Measurements from ENCODE around the gene GNG7.
"Not testable (repeated sequence)": the region's sequence is repeated elsewhere in the genome, so short reads cannot be mapped to it uniquely, and the experiment has no call there.

The GNG7 gene

GRCh38 chr19:2560369-2560768, 142.1 kb downstream of the GNG7 start:
- no peaks in the 10 kb centered on the region for H4K20me1 ChIP-seq (ENCODE audit: insufficient read depth, low read length)
- H3K27ac ChIP-seq (ENCODE audit: low read length): no peak overlapping the region
- no peaks in the 10 kb centered on the region for H3K36me3 ChIP-seq (replicated peaks; ENCODE audit: insufficient read depth, low read length)
- no peak for TF ChIP-seq EZH2phosphoT487 (IDR thresholded peaks at IDR 0.05; ENCODE audit: low read length)
- no peak for TF ChIP-seq EZH2 (optimal IDR thresholded peaks at IDR 0.05; ENCODE audit: low read depth, low read length)
- TF ChIP-seq CTCF (IDR thresholded peaks at IDR 0.05; ENCODE audit: low read length): no peak
- peaks cover 17% of the 10 kb centered on the region for H3F3A ChIP-seq (ENCODE audit: insufficient read depth, low read length)
- no peaks in the 10 kb centered on the region for H3K9me2 ChIP-seq (replicated peaks; ENCODE audit: insufficient read depth, low read length)
- no peaks in the 10 kb centered on the region for H3K9me3 ChIP-seq (replicated peaks; ENCODE audit: insufficient read depth, low read length)
- no peak overlapping the region for H2AFZ ChIP-seq (ENCODE audit: low read length)
- no peak overlapping the region for H3K4me3 ChIP-seq (ENCODE audit: low read length)
- H3K27me3 ChIP-seq (replicated peaks; ENCODE audit: insufficient read depth, low read length): no peaks in the 10 kb centered on the region
- H3K9ac ChIP-seq (ENCODE audit: low read length): no peak overlapping the region
- H3K79me2 ChIP-seq (ENCODE audit: low read length): peaks cover 5% of the 10 kb centered on the region; the same call in 1 of the 2 replicates
- peaks cover 10% of the 10 kb centered on the region for H3K4me1 ChIP-seq (ENCODE audit: low read length)
- no peak overlapping the region for H3K4me2 ChIP-seq (ENCODE audit: low read depth, low read length)
- no peak for DNase-seq

GRCh38 chr19:2558543-2558942, 144.0 kb downstream of the GNG7 start:
- H2AFZ ChIP-seq (ENCODE audit: low read length): no peak overlapping the region
- H4K20me1 ChIP-seq (ENCODE audit: insufficient read depth, low read length): no peaks in the 10 kb centered on the region
- no peaks in the 10 kb centered on the region for H3K27me3 ChIP-seq (replicated peaks; ENCODE audit: insufficient read depth, low read length)
- no peak for DNase-seq
- peaks cover 10% of the 10 kb centered on the region for H3K4me1 ChIP-seq (ENCODE audit: low read length)
- H3K79me2 ChIP-seq (ENCODE audit: low read length): peaks cover 5% of the 10 kb centered on the region; the same call in 1 of the 2 replicates
- H3K9me2 ChIP-seq (replicated peaks; ENCODE audit: insufficient read depth, low read length): no peaks in the 10 kb centered on the region
- no peak overlapping the region for H3K27ac ChIP-seq (ENCODE audit: low read length)
- H3K4me2 ChIP-seq (ENCODE audit: low read depth, low read length): no peak overlapping the region
- H3K9me3 ChIP-seq (replicated peaks; ENCODE audit: insufficient read depth, low read length): no peaks in the 10 kb centered on the region
- no peak overlapping the region for H3K9ac ChIP-seq (ENCODE audit: low read length)
- no peaks in the 10 kb centered on the region for H3K36me3 ChIP-seq (replicated peaks; ENCODE audit: insufficient read depth, low read length)
- TF ChIP-seq EZH2phosphoT487 (IDR thresholded peaks at IDR 0.05; ENCODE audit: low read length): no peak
- no peak for TF ChIP-seq CTCF (IDR thresholded peaks at IDR 0.05; ENCODE audit: low read length)
- no peak for TF ChIP-seq EZH2 (optimal IDR thresholded peaks at IDR 0.05; ENCODE audit: low read depth, low read length)
- no peak overlapping the region for H3K4me3 ChIP-seq (ENCODE audit: low read length)
- H3F3A ChIP-seq (ENCODE audit: insufficient read depth, low read length): peaks cover 33% of the 10 kb centered on the region

DNA sequence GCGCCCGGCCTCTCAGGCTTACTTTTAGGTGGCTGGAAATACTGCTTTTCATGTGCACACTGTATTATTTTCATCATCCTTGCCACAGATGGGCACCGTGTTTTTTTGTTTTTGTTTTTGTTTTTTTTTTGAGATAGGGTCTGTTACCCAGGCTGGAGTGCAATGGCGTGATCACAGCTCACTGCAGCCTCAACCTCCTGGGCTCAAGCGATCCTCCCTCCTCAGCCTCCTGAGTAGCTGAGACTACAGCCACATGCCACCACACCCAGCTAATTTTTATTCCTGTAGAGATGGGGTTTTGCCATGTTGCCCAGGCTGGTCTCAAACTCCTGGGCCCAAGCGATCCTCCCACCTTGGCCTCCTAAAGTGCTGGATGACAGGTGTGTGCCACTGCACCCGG, 144.4 kb downstream of the GNG7 start:
- H3K9ac ChIP-seq (ENCODE audit: low read length); H3K79me2 ChIP-seq (ENCODE audit: low read length); H3K4me3 ChIP-seq (ENCODE audit: low read length); H2AFZ ChIP-seq (ENCODE audit: low read length); H4K20me1 ChIP-seq (ENCODE audit: insufficient read depth, low read length); DNase-seq; H3K4me1 ChIP-seq (ENCODE audit: low read length); H3K4me2 ChIP-seq (ENCODE audit: low read depth, low read length); H3K27me3 ChIP-seq (replicated peaks; ENCODE audit: insufficient read depth, low read length); H3K9me3 ChIP-seq (replicated peaks; ENCODE audit: insufficient read depth, low read length); H3K36me3 ChIP-seq (replicated peaks; ENCODE audit: insufficient read depth, low read length); H3K27ac ChIP-seq (ENCODE audit: low read length); H3K9me2 ChIP-seq (replicated peaks; ENCODE audit: insufficient read depth, low read length): not testable (repeated sequence)
- peaks cover 37% of the 10 kb centered on the region for H3F3A ChIP-seq (ENCODE audit: insufficient read depth, low read length)

DNA sequence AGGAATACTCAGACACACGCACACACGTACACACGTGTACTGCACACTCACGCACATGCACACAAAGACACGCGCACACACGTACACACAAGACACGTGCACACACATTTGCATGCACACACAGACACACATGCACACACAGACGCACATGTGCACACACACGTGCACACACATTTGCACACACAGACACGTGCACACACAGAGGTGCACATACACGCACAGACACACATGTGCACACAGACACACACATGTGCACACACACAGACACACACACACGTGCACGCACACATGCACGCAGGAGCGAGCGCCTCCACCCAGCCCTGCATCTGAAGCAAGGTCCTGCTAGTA, 145.4 kb downstream of the GNG7 start:
- no peak overlapping the region for H3K9ac ChIP-seq (ENCODE audit: low read length)
- TF ChIP-seq EZH2phosphoT487 (IDR thresholded peaks at IDR 0.05; ENCODE audit: low read length): no peak
- no peak overlapping the region for H3K4me3 ChIP-seq (ENCODE audit: low read length)
- no peaks in the 10 kb centered on the region for H3K9me2 ChIP-seq (replicated peaks; ENCODE audit: insufficient read depth, low read length)
- no peaks in the 10 kb centered on the region for H3K36me3 ChIP-seq (replicated peaks; ENCODE audit: insufficient read depth, low read length)
- no peak overlapping the region for H3K27ac ChIP-seq (ENCODE audit: low read length)
- no peak for DNase-seq
- H3K27me3 ChIP-seq (replicated peaks; ENCODE audit: insufficient read depth, low read length): no peaks in the 10 kb centered on the region
- H4K20me1 ChIP-seq (ENCODE audit: insufficient read depth, low read length): no peaks in the 10 kb centered on the region
- peaks cover 40% of the 10 kb centered on the region for H3F3A ChIP-seq (ENCODE audit: insufficient read depth, low read length)
- peaks cover 8% of the 10 kb centered on the region for H3K4me1 ChIP-seq (ENCODE audit: low read length)
- no peak overlapping the region for H3K4me2 ChIP-seq (ENCODE audit: low read depth, low read length)
- peaks cover 5% of the 10 kb centered on the region; the same call in 1 of the 2 replicates for H3K79me2 ChIP-seq (ENCODE audit: low read length)
- H2AFZ ChIP-seq (ENCODE audit: low read length): no peak overlapping the region
- no peaks in the 10 kb centered on the region for H3K9me3 ChIP-seq (replicated peaks; ENCODE audit: insufficient read depth, low read length)

All from MM.1S (cell line).